H9 (cell line): ENCODE data around the gene SIRT6. TPM values are rescaled to one million over a fixed set of nuclear protein-coding genes. Genes with fewer than 3 reads are reported as not detected.
"Not testable (repeated sequence)": the region's sequence is repeated elsewhere in the genome, so short reads cannot be mapped to it uniquely, and the experiment has no call there.

ENCODE experiments used
- DNase-seq: peaks from one replicate; pipeline ENCODE4 v3.0.0-alpha.2; 2017
- H2AFZ ChIP-seq: one replicate; pipeline ENCODE4 v1.6.1; 2013; ENCODE audit warnings: mild to moderate bottlenecking, low read length, control low read depth, moderate library complexity
- H2AK5ac ChIP-seq: 2 replicates; pipeline ENCODE4 v1.6.1; 2013; ENCODE audit warnings: low read length, control low read depth, mixed read lengths; ENCODE audit not compliant: insufficient read length
- H2BK120ac ChIP-seq: one replicate; pipeline ENCODE4 v1.6.1; 2013; ENCODE audit warnings: low read depth, mild to moderate bottlenecking, low read length, control low read depth, inconsistent platforms; ENCODE audit not compliant: poor library complexity, severe bottlenecking
- H2BK12ac ChIP-seq: 2 replicates; pipeline ENCODE4 v1.6.1; 2013; ENCODE audit warnings: low read length, control low read depth, mixed read lengths, low read depth; ENCODE audit not compliant: insufficient read length
- H2BK15ac ChIP-seq: 2 replicates; pipeline ENCODE4 v1.6.1; 2013; ENCODE audit warnings: low read depth, low read length, control low read depth
- H2BK20ac ChIP-seq: one replicate; pipeline ENCODE4 v1.6.1; 2013; ENCODE audit warnings: low read depth, mild to moderate bottlenecking, low read length, control low read depth, inconsistent platforms; ENCODE audit not compliant: poor library complexity, severe bottlenecking
- H2BK5ac ChIP-seq: 2 replicates; pipeline ENCODE4 v1.6.1; 2013; ENCODE audit warnings: low read length, control low read depth, mixed read lengths; ENCODE audit not compliant: insufficient read length
- H3K14ac ChIP-seq: 2 replicates; pipeline ENCODE4 v1.6.1; 2013; ENCODE audit warnings: low read length, control low read depth; ENCODE audit not compliant: insufficient read depth
- H3K18ac ChIP-seq: 2 replicates; pipeline ENCODE4 v1.6.1; 2013; ENCODE audit warnings: low read depth, mild to moderate bottlenecking, mixed read lengths, low read length, control low read depth; ENCODE audit not compliant: insufficient read length
- H3K23ac ChIP-seq: 2 replicates; pipeline ENCODE4 v1.6.1; 2013; ENCODE audit warnings: low read length, control low read depth, mixed read lengths, low read depth; ENCODE audit not compliant: insufficient read length
- H3K23me2 ChIP-seq: 2 replicates; pipeline ENCODE4 v1.6.1; 2013; ENCODE audit warnings: low read depth, mild to moderate bottlenecking, mixed read lengths, low read length, control low read depth; ENCODE audit not compliant: insufficient read length, poor library complexity, severe bottlenecking
- H3K27ac ChIP-seq: 2 replicates; pipeline ENCODE4 v1.5.1; 2013; ENCODE audit warnings: low read length, control low read depth, mixed read lengths, low read depth; ENCODE audit not compliant: insufficient read length
- H3K27me3 ChIP-seq: 2 replicates; pipeline ENCODE4 v1.6.1; 2013; ENCODE audit warnings: low read length, control low read depth, inconsistent platforms; ENCODE audit not compliant: insufficient read depth
- H3K4ac ChIP-seq: 2 replicates; pipeline ENCODE4 v1.6.1; 2013; ENCODE audit warnings: low read depth, mild to moderate bottlenecking, control low read depth, inconsistent platforms, low read length, moderate library complexity
- H3K4me1 ChIP-seq: 2 replicates; pipeline ENCODE4 v1.6.1; 2013; ENCODE audit warnings: low read length, control low read depth, inconsistent platforms; ENCODE audit not compliant: insufficient read depth
- H3K4me2 ChIP-seq: 2 replicates; pipeline ENCODE4 v1.6.1; 2013; ENCODE audit warnings: low read length, control low read depth, mixed read lengths; ENCODE audit not compliant: insufficient read length, insufficient read depth
- H3K56ac ChIP-seq: 2 replicates; pipeline ENCODE4 v1.6.1; 2013; ENCODE audit warnings: low read depth, mild to moderate bottlenecking, mixed read lengths, low read length, control low read depth; ENCODE audit not compliant: insufficient read length
- H3K79me1 ChIP-seq: 2 replicates; pipeline ENCODE4 v1.6.1; 2013; ENCODE audit warnings: low read depth, mild to moderate bottlenecking, moderate library complexity, low read length, control low read depth, inconsistent platforms; ENCODE audit not compliant: insufficient read depth, poor library complexity, severe bottlenecking
- H3K79me2 ChIP-seq: 2 replicates; pipeline ENCODE4 v1.6.1; 2013; ENCODE audit warnings: low read length, control low read depth, inconsistent platforms; ENCODE audit not compliant: insufficient read depth
- H3K9ac ChIP-seq: 2 replicates; pipeline ENCODE4 v1.6.1; 2013; ENCODE audit warnings: low read length, control low read depth, mixed read lengths; ENCODE audit not compliant: insufficient read length; ENCODE audit errors: extremely low read depth
- H3K9me3 ChIP-seq: one replicate; pipeline ENCODE4 v1.6.1; 2013; ENCODE audit warnings: low read depth, low read length, inconsistent platforms; ENCODE audit not compliant: control insufficient read depth
- H3T11ph ChIP-seq: one replicate; pipeline ENCODE4 v1.6.1; 2013; ENCODE audit warnings: mild to moderate bottlenecking, low read length, control low read depth, inconsistent platforms
- H4K20me1 ChIP-seq: one replicate; pipeline ENCODE4 v1.6.1; 2013; ENCODE audit not compliant: control insufficient read depth, insufficient read length, insufficient read depth
- H4K5ac ChIP-seq: 2 replicates; pipeline ENCODE4 v1.6.1; 2013; ENCODE audit warnings: low read depth, mild to moderate bottlenecking, mixed read lengths, low read length, control low read depth; ENCODE audit not compliant: insufficient read length
- H4K8ac ChIP-seq: replicated peaks from 2 replicates; pipeline ENCODE4 v1.6.1; 2013; ENCODE audit warnings: low read length, control low read depth, mixed read lengths, low read depth; ENCODE audit not compliant: insufficient read length
- H4K91ac ChIP-seq: 2 replicates; pipeline ENCODE4 v1.6.1; 2013; ENCODE audit warnings: low read depth, mild to moderate bottlenecking, moderate library complexity, mixed read lengths, low read length, control low read depth; ENCODE audit not compliant: insufficient read length
- H3K27ac Mint-ChIP-seq, 3 experiments: 2 replicates in 2 of 3; 3 replicates in 1 of 3; pipeline ENCODE4 v1.8.0; 2020 to 2021; ENCODE audit warnings: mixed read lengths in 3 of 3, mild to moderate bottlenecking in 1 of 3, moderate library complexity in 1 of 3
- H3K27me3 Mint-ChIP-seq: 2 replicates; pipeline ENCODE4 v1.8.0; 2021; ENCODE audit warnings: low read depth, mild to moderate bottlenecking, moderate library complexity, mixed read lengths
- H3K36me3 Mint-ChIP-seq, 3 experiments: 2 replicates in 2 of 3; 3 replicates in 1 of 3; pipeline ENCODE4 v1.8.0; 2020 to 2021; ENCODE audit warnings: low read depth in 3 of 3, mixed read lengths in 3 of 3; ENCODE audit not compliant: insufficient read depth in 1 of 3
- H3K4me1 Mint-ChIP-seq, 2 experiments: 2 replicates each; pipeline ENCODE4 v1.8.0; 2020; ENCODE audit warnings: mixed read lengths in 2 of 2
- H3K4me3 Mint-ChIP-seq, 2 experiments: 2 replicates in 1 of 2; 3 replicates in 1 of 2; pipeline ENCODE4 v1.8.0; 2020 to 2021; ENCODE audit warnings: mild to moderate bottlenecking in 2 of 2, mixed read lengths in 2 of 2, moderate library complexity in 1 of 2
- H3K9me3 Mint-ChIP-seq, 2 experiments: 2 replicates in 1 of 2; 3 replicates in 1 of 2; pipeline ENCODE4 v1.8.0; 2020; ENCODE audit warnings: mild to moderate bottlenecking in 2 of 2, mixed read lengths in 2 of 2, moderate library complexity in 1 of 2
- CTCF ChIP-seq: fragments of 200-600 bp; sonication (generic); conservative IDR thresholded peaks from 3 replicates; pipeline ENCODE4 v1.8.0; 2021; ENCODE audit warnings: antibody characterized with exemption, mild to moderate bottlenecking
- WGBS: extraction: QIAGEN DNeasy Blood & Tissue Kit; methylation state at CpG from one replicate; pipeline ENCODE4 v1.1.7; 2013; ENCODE audit warnings: missing lambda C conversion rate, low lambda C conversion rate, mixed read lengths; ENCODE audit not compliant: insufficient read length; ENCODE audit errors: extremely low coverage; 5-methylcytosine and 5-hydroxymethylcytosine counted together
- long read RNA-seq: library from polyadenylated mRNA; unstranded; transcript quantifications from one replicate; pipeline ENCODE4 v2.0.0, GENCODE V29; 2020
- total RNA-seq: library from RNA; stranded (reverse); gene quantifications from 2 replicates; pipeline ENCODE4 v1.2.1, GENCODE V29; 2021

Gene SIRT6
- total RNA-seq = 24.9 and 27.0 TPM in 2 replicates
- long read RNA-seq, transcript SIRT6-202 (8 exons, 1,641 nt) = major isoform, 49 of 114 reads
- long read RNA-seq, transcript SIRT6-208 (7 exons, 827 nt) = minor isoform, 5 of 114 reads
- long read RNA-seq, partial matches to known transcripts = 13 of 114 reads
- long read RNA-seq, other reads (novel, unspliced or antisense) = 35 of 114 reads

GRCh38 chr19:4182084-4182810 lies at the start of gene SIRT6, which contains the start of gene ANKRD24:
Gene SIRT6, minus strand, starts transcription at chr19:4182563. Its CDS starts 24 bp downstream, at chr19:4182539.
Gene ANKRD24, plus strand, starts transcription at chr19:4182689. Its CDS starts 3,737 bp downstream, at chr19:4186426.
- H3K23me2 ChIP-seq = peaks cover 6% of the 10 kb centered on the region
- no peaks in the 10 kb centered on the region; a peak in 1 of 5 replicates for H3K9me3 Mint-ChIP-seq
- no peak within 1 kb of the TSS for H2BK5ac ChIP-seq
- H3K36me3 Mint-ChIP-seq = peaks cover 3 to 18% (median 13%) of the 10 kb centered on the region in 3 experiments; a peak in 5 of 7 replicates
- H4K91ac ChIP-seq = no peak within 1 kb of the TSS
- H3K9me3 ChIP-seq = no peaks in the 10 kb centered on the region
- H3K4me3 Mint-ChIP-seq = peak within 1 kb of the TSS; percentile 97 to 99
- H3K9ac ChIP-seq = peak within 1 kb of the TSS; percentile 73
- TF ChIP-seq CTCF = no peak
- peak within 1 kb of the TSS; percentile 50 for H3K18ac ChIP-seq
- H2AK5ac ChIP-seq = no peak within 1 kb of the TSS
- H2BK12ac ChIP-seq = no peak within 1 kb of the TSS
- H3K56ac ChIP-seq = no peak within 1 kb of the TSS
- H3K4ac ChIP-seq = no peak within 1 kb of the TSS
- no peaks in the 10 kb centered on the region for H3K79me1 ChIP-seq
- H3K4me1 ChIP-seq = no peaks in the 10 kb centered on the region
- H3T11ph ChIP-seq = no peak within 1 kb of the TSS
- peak; percentile 95 for DNase-seq
- H4K5ac ChIP-seq = no peak within 1 kb of the TSS
- H3K27me3 ChIP-seq = no peaks in the 10 kb centered on the region
- WGBS = no CpG with 5 or more reads among the region's 58 CpGs
- peaks cover 6% of the 10 kb centered on the region for H3K27me3 Mint-ChIP-seq
- H4K8ac ChIP-seq = no peak within 1 kb of the TSS
- H2BK20ac ChIP-seq = no peak within 1 kb of the TSS
- peaks cover 9 to 27% of the 10 kb centered on the region in 2 experiments for H3K4me1 Mint-ChIP-seq
- no peak within 1 kb of the TSS for H3K23ac ChIP-seq
- peak within 1 kb of the TSS; percentile 95 to 97 (median 95); a peak in 6 of 7 replicates for H3K27ac Mint-ChIP-seq
- H3K27ac ChIP-seq = no peak within 1 kb of the TSS
- peak within 1 kb of the TSS; percentile 19; the same call in 1 of the 2 replicates for H3K14ac ChIP-seq
- peak within 1 kb of the TSS; percentile 94 for H3K4me2 ChIP-seq
- H2BK120ac ChIP-seq = no peak within 1 kb of the TSS
- H3K79me2 ChIP-seq = no peaks in the 10 kb centered on the region
- H2BK15ac ChIP-seq = no peak within 1 kb of the TSS
- no peak within 1 kb of the TSS for H2AFZ ChIP-seq
- no peaks in the 10 kb centered on the region for H4K20me1 ChIP-seq

GRCh38 chr19:4232139-4232538 lies 49.8 kb upstream of the SIRT6 start:
- not testable (repeated sequence) for H3K9me3 Mint-ChIP-seq, H4K5ac ChIP-seq, H3K27ac ChIP-seq, H3K4me3 Mint-ChIP-seq, H2BK5ac ChIP-seq, H3K4ac ChIP-seq, DNase-seq, H3K36me3 Mint-ChIP-seq, H3T11ph ChIP-seq, H3K56ac ChIP-seq, H2BK20ac ChIP-seq, H3K4me1 ChIP-seq, H3K23me2 ChIP-seq, H3K27me3 Mint-ChIP-seq, H3K9me3 ChIP-seq, H2BK12ac ChIP-seq, H3K79me2 ChIP-seq, H4K91ac ChIP-seq, H3K9ac ChIP-seq, H3K18ac ChIP-seq, H2BK120ac ChIP-seq, H3K4me1 Mint-ChIP-seq, H3K23ac ChIP-seq, H3K27ac Mint-ChIP-seq, H2AFZ ChIP-seq, H4K20me1 ChIP-seq, H3K14ac ChIP-seq, H3K79me1 ChIP-seq, H2BK15ac ChIP-seq, H3K4me2 ChIP-seq, H4K8ac ChIP-seq, H3K27me3 ChIP-seq, H2AK5ac ChIP-seq
- no CpG with 5 or more reads among the region's 5 CpGs for WGBS
